Astrocyte (in vitro differentiated cells and primary cell): ENCODE measurements around the gene STRN. TPM values are rescaled to one million over a fixed set of nuclear protein-coding genes. Genes with fewer than 3 reads are reported as not detected.

Experiments
- DNase-seq: peaks from one replicate; pipeline ENCODE4 v3.0.0-alpha.2; 2010; ENCODE audit warnings: low read depth
- FAIRE-seq: peaks from 2 replicates; lab custom pipeline; 2011; peaks lifted over from hg19 to GRCh38; lab: Jason Lieb, UNC
- H2AFZ ChIP-seq: 2 replicates; pipeline ENCODE4 v1.6.0; 2012; ENCODE audit warnings: low read depth, low read length, inconsistent platforms
- H3K27ac ChIP-seq: 2 replicates; pipeline ENCODE4 v1.5.1; 2011; ENCODE audit warnings: low read depth, low read length, inconsistent platforms
- H3K27me3 ChIP-seq: 2 replicates; pipeline ENCODE4 v1.6.0; 2011; ENCODE audit warnings: low read length, inconsistent platforms; ENCODE audit not compliant: insufficient read depth
- H3K36me3 ChIP-seq: 2 replicates; pipeline ENCODE4 v1.5.1; 2011; ENCODE audit warnings: low read length, inconsistent platforms; ENCODE audit not compliant: insufficient read depth
- H3K4me1 ChIP-seq: 2 replicates; pipeline ENCODE4 v1.5.1; 2011; ENCODE audit warnings: low read length, inconsistent platforms; ENCODE audit not compliant: insufficient read depth
- H3K4me2 ChIP-seq: 2 replicates; pipeline ENCODE4 v1.6.0; 2012; ENCODE audit warnings: low read length, inconsistent platforms
- H3K4me3 ChIP-seq: 2 replicates; pipeline ENCODE4 v1.5.1; 2011; ENCODE audit warnings: low read depth, mild to moderate bottlenecking, low read length, inconsistent platforms; ENCODE audit not compliant: insufficient read depth
- H3K79me2 ChIP-seq: 2 replicates; pipeline ENCODE4 v1.6.0; 2012; ENCODE audit warnings: mild to moderate bottlenecking, low read length, inconsistent platforms; ENCODE audit not compliant: insufficient read depth
- H3K9ac ChIP-seq: 2 replicates; pipeline ENCODE4 v1.6.0; 2012; ENCODE audit warnings: mild to moderate bottlenecking, low read length, inconsistent platforms
- H3K9me3 ChIP-seq: 2 replicates; pipeline ENCODE4 v1.5.1; 2012; ENCODE audit warnings: low read depth, mild to moderate bottlenecking, low read length, inconsistent platforms; ENCODE audit not compliant: insufficient read depth
- H4K20me1 ChIP-seq: 2 replicates; pipeline ENCODE4 v1.6.0; 2012; ENCODE audit warnings: low read length, inconsistent platforms; ENCODE audit not compliant: insufficient read depth
- H3K27ac Mint-ChIP-seq: one replicate; pipeline ENCODE4 v1.8.0; 2021; ENCODE audit warnings: mild to moderate bottlenecking, mixed read lengths; ENCODE audit not compliant: unreplicated experiment
- H3K27me3 Mint-ChIP-seq: one replicate; pipeline ENCODE4 v1.8.0; 2021; ENCODE audit warnings: low read depth, mixed read lengths; ENCODE audit not compliant: unreplicated experiment
- H3K36me3 Mint-ChIP-seq: one replicate; pipeline ENCODE4 v1.8.0; 2021; ENCODE audit warnings: low read depth, mixed read lengths; ENCODE audit not compliant: unreplicated experiment
- H3K4me1 Mint-ChIP-seq: one replicate; pipeline ENCODE4 v1.8.0; 2021; ENCODE audit warnings: low read depth, mixed read lengths; ENCODE audit not compliant: unreplicated experiment
- H3K4me3 Mint-ChIP-seq: one replicate; pipeline ENCODE4 v1.8.0; 2021; ENCODE audit warnings: mild to moderate bottlenecking, moderate library complexity, mixed read lengths; ENCODE audit not compliant: unreplicated experiment
- H3K9me3 Mint-ChIP-seq: one replicate; pipeline ENCODE4 v1.8.0; 2021; ENCODE audit warnings: mild to moderate bottlenecking, mixed read lengths; ENCODE audit not compliant: unreplicated experiment
- EZH2 ChIP-seq: IDR thresholded peaks from 2 replicates; pipeline ENCODE4 v1.6.1; 2012; ENCODE audit warnings: mild to moderate bottlenecking, low read length, inconsistent platforms; ENCODE audit not compliant: insufficient read depth
- total RNA-seq: library from RNA; stranded (reverse); gene quantifications from 2 replicates; pipeline ENCODE4 v1.2.1, GENCODE V29; 2021
- TF ChIP-seq, protein P1 (sequence below): IDR thresholded peaks from 2 replicates; pipeline ENCODE4 v1.5.1; 2011; ENCODE audit warnings: low read depth, mild to moderate bottlenecking, inconsistent platforms, low read length, moderate library complexity; ENCODE audit not compliant: insufficient read depth

Gene STRN
- total RNA-seq, 1 donor from 2014 or later, result 25.6 TPM

GRCh38 chr2:36993841-36994620 lies 27.7 kb upstream of the STRN start:
- Histone ChIP-seq H3K4me3 (no peak overlapping the region), H4K20me1 (no peaks in the 10 kb centered on the region), H3K4me1 (no peaks in the 10 kb centered on the region), H3K27me3 (no peaks in the 10 kb centered on the region), H3K27ac (no peak overlapping the region), H3K4me2 (no peak overlapping the region), H3K36me3 (peaks cover 6% of the 10 kb centered on the region), H3K9me3 (no peaks in the 10 kb centered on the region), H3K79me2 (no peaks in the 10 kb centered on the region), H3K9ac (no peak overlapping the region), H2AFZ (no peak overlapping the region)
- H3K27me3 Mint-ChIP-seq, result no peaks in the 10 kb centered on the region
- no peak for TF ChIP-seq EZH2
- TF ChIP-seq, protein P1, sequence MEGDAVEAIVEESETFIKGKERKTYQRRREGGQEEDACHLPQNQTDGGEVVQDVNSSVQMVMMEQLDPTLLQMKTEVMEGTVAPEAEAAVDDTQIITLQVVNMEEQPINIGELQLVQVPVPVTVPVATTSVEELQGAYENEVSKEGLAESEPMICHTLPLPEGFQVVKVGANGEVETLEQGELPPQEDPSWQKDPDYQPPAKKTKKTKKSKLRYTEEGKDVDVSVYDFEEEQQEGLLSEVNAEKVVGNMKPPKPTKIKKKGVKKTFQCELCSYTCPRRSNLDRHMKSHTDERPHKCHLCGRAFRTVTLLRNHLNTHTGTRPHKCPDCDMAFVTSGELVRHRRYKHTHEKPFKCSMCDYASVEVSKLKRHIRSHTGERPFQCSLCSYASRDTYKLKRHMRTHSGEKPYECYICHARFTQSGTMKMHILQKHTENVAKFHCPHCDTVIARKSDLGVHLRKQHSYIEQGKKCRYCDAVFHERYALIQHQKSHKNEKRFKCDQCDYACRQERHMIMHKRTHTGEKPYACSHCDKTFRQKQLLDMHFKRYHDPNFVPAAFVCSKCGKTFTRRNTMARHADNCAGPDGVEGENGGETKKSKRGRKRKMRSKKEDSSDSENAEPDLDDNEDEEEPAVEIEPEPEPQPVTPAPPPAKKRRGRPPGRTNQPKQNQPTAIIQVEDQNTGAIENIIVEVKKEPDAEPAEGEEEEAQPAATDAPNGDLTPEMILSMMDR, result no peak
- no peak overlapping the region for H3K27ac Mint-ChIP-seq
- DNase-seq, result no peak
- H3K4me1 Mint-ChIP-seq, result no peaks in the 10 kb centered on the region
- no peak overlapping the region for H3K4me3 Mint-ChIP-seq
- H3K9me3 Mint-ChIP-seq, result no peaks in the 10 kb centered on the region
- H3K36me3 Mint-ChIP-seq, result peaks cover 5% of the 10 kb centered on the region
- no peak for FAIRE-seq

DNA sequence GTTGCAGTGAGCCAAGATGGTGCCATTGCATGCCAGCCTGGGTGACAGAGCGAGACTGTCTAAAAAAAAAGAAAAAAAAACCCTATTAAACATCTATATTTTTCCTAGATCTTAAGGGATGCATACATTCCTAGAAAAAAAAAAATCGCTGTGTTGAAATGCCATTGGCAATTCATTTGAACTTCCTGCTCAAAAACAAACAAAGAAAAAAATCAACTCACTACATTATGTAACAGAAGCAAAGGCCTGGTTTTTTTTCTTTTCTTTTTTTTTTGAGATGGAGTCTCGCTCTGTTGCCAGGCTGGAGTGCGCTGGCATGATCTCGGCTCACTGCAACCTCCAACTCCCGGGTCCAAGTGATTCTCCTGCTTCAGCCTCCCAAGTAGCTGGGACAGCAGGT lies 21.7 kb upstream of the STRN start:
- Histone ChIP-seq H3K4me3 (no peak overlapping the region), H2AFZ (no peak overlapping the region), H3K79me2 (no peaks in the 10 kb centered on the region), H3K27ac (no peak overlapping the region), H4K20me1 (no peaks in the 10 kb centered on the region), H3K36me3 (peaks cover 10% of the 10 kb centered on the region), H3K27me3 (no peaks in the 10 kb centered on the region), H3K4me2 (no peak overlapping the region), H3K9ac (no peak overlapping the region), H3K4me1 (no peaks in the 10 kb centered on the region), H3K9me3 (no peaks in the 10 kb centered on the region)
- Mint-ChIP-seq H3K27me3 (no peaks in the 10 kb centered on the region), H3K36me3 (no peaks in the 10 kb centered on the region), H3K4me3 (no peak overlapping the region), H3K4me1 (no peaks in the 10 kb centered on the region), H3K27ac (no peak overlapping the region), H3K9me3 (no peaks in the 10 kb centered on the region)
- TF ChIP-seq EZH2, result no peak
- TF ChIP-seq, protein P1, result no peak
- no peak for DNase-seq
- no peak for FAIRE-seq

GRCh38 chr2:36982467-36982866 lies 16.1 kb upstream of the STRN start:
- H3K27ac ChIP-seq, result no peak overlapping the region
- H3K4me3 ChIP-seq, result no peak overlapping the region
- H3K36me3 ChIP-seq, result peaks cover 9% of the 10 kb centered on the region
- no peak overlapping the region for H3K4me2 ChIP-seq
- no peaks in the 10 kb centered on the region for H3K9me3 ChIP-seq
- no peak for FAIRE-seq
- no peaks in the 10 kb centered on the region for H4K20me1 ChIP-seq
- no peak overlapping the region for H2AFZ ChIP-seq
- H3K4me3 Mint-ChIP-seq, result no peak overlapping the region
- no peak overlapping the region for H3K9ac ChIP-seq
- TF ChIP-seq, protein P1, result no peak
- TF ChIP-seq EZH2, result no peak
- peaks cover 4% of the 10 kb centered on the region for H3K9me3 Mint-ChIP-seq
- no peak overlapping the region for H3K27ac Mint-ChIP-seq
- H3K4me1 Mint-ChIP-seq, result no peaks in the 10 kb centered on the region
- H3K27me3 ChIP-seq, result no peaks in the 10 kb centered on the region
- no peaks in the 10 kb centered on the region for H3K79me2 ChIP-seq
- peaks cover 3% of the 10 kb centered on the region for H3K36me3 Mint-ChIP-seq
- no peaks in the 10 kb centered on the region for H3K27me3 Mint-ChIP-seq
- H3K4me1 ChIP-seq, result no peaks in the 10 kb centered on the region
- DNase-seq, result no peak
